Measurements from ENCODE around the gene PLEK2.
"Not testable (repeated sequence)": the region's sequence is repeated elsewhere in the genome, so short reads cannot be mapped to it uniquely, and the experiment has no call there.

PLEK2 gene

GRCh38 chr14:67428501-67429031 is 16.6 kb upstream of the PLEK2 start:
- no peak for DNase-seq

GRCh38 chr14:67426983-67427606 is 15.1 kb upstream of the PLEK2 start:
- DNase-seq = peak; percentile 56

GRCh38 chr14:67426161-67426560 is 14.2 kb upstream of the PLEK2 start:
- DNase-seq = no peak

GRCh38 chr14:67425608-67426007 is 13.6 kb upstream of the PLEK2 start:
- DNase-seq = no peak

- no peak for DNase-seq
Observed at GRCh38 chr14:67424539-67424938, 12.6 kb upstream of the PLEK2 start.

- no peak for DNase-seq
Observed at GRCh38 chr14:67423424-67423823, 11.5 kb upstream of the PLEK2 start.

GRCh38 chr14:67421356-67422224 is 9.6 kb upstream of the PLEK2 start:
- no peak for DNase-seq

GRCh38 chr14:67420102-67420739 is 8.3 kb upstream of the PLEK2 start:
- DNase-seq = peak; percentile 10

GRCh38 chr14:67418401-67419191 is 6.6 kb upstream of the PLEK2 start:
- no peak for DNase-seq

GRCh38 chr14:67417633-67418032 is 5.7 kb upstream of the PLEK2 start:
- DNase-seq = no peak

GRCh38 chr14:67416810-67417209 is 4.8 kb upstream of the PLEK2 start:
- no peak for DNase-seq

- DNase-seq = no peak
Observed at GRCh38 chr14:67416085-67416484, 4.1 kb upstream of the PLEK2 start.

GRCh38 chr14:67415610-67416009 is 3.6 kb upstream of the PLEK2 start:
- not testable (repeated sequence) for DNase-seq

- no peak for DNase-seq
Observed at GRCh38 chr14:67413806-67414769, 2.1 kb upstream of the PLEK2 start.

- no peak for DNase-seq
Observed at GRCh38 chr14:67411370-67411769, 595 bp downstream of the PLEK2 start.

- no peak for DNase-seq
Observed at GRCh38 chr14:67410313-67410712, 1.7 kb downstream of the PLEK2 start.

- DNase-seq = no peak
Observed at GRCh38 chr14:67409461-67409860, 2.5 kb downstream of the PLEK2 start.

GRCh38 chr14:67408122-67408801 is 3.7 kb downstream of the PLEK2 start:
- not testable (repeated sequence) for DNase-seq

- DNase-seq = no peak
Observed at GRCh38 chr14:67405771-67406170, 6.2 kb downstream of the PLEK2 start.

- no peak for DNase-seq
Observed at GRCh38 chr14:67400434-67400833, 11.5 kb downstream of the PLEK2 start.

- DNase-seq = no peak
Observed at GRCh38 chr14:67397536-67397935, 14.4 kb downstream of the PLEK2 start.
